Mononuclear cell (primary cell): ENCODE results near the gene TECTB. TPM values are rescaled to one million over a fixed set of nuclear protein-coding genes. Genes with fewer than 3 reads are reported as not detected.

Experiments
- H3K27me3 ChIP-seq: 2 replicates; pipeline ENCODE4 v1.6.0; 2011; ENCODE audit warnings: low read length, control low read depth; ENCODE audit not compliant: insufficient read depth
- H3K4me1 ChIP-seq: 2 replicates; pipeline ENCODE4 v1.5.1; 2011; ENCODE audit warnings: mild to moderate bottlenecking, low read length, control low read depth; ENCODE audit not compliant: insufficient read depth
- H3K4me3 ChIP-seq: 2 replicates; pipeline ENCODE4 v1.5.1; 2011; ENCODE audit warnings: mild to moderate bottlenecking, low read length, moderate library complexity
- H3K9me3 ChIP-seq: 2 replicates; pipeline ENCODE4 v1.5.1; 2011; ENCODE audit warnings: low read depth, mild to moderate bottlenecking, control low read depth, low read length
- total RNA-seq: library from RNA; depleted of rRNA; stranded (reverse); fragments of >200 nt; gene quantifications from one replicate; pipeline ENCODE4 v1.2.3, GENCODE V29; 2012

The TECTB gene
- total RNA-seq, 1 donor, result not detected

DNA sequence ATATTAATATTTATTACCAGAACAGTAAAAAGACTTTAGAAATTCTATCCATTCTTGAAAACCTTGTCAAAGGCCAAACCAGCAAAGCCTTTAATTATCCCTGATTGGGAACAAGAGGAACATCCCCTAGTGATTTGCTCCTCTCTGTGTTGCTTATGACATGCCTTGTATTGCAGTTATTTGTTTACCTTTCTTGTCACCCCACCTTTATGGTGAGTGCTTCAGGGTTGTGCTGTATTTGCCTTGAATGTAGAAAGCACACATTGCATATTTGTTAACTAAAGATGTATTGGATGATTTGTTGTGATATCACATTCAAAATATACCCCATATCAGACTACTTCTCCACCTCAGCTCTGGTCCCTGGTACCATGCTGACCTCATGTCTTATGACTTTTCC is 23.5 kb upstream of the TECTB start:
- Histone ChIP-seq H3K4me3 (no peak overlapping the region), H3K4me1 (no peaks in the 10 kb centered on the region), H3K27me3 (peaks cover 3% of the 10 kb centered on the region), H3K9me3 (no peaks in the 10 kb centered on the region)

DNA sequence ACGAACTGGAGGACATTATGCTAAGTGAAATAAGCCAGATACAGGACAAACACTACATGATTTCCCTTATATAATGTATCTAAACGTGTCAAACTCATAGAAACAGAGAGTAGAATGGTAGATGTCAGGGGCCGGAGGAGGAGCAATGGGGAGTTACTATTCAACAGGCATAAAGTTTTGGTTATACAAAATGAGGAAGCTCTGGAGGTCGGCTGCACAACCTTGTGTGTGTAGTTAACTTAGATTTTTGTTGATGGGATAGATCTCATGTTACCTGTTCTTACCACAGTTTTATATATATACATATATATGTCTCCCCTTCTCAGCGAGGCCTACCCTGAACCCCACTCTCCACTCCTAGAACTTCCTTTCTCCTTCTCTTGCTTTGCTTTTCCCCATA is 22.4 kb upstream of the TECTB start:
- Histone ChIP-seq H3K9me3 (no peaks in the 10 kb centered on the region), H3K27me3 (peaks cover 3% of the 10 kb centered on the region), H3K4me3 (no peak overlapping the region), H3K4me1 (no peaks in the 10 kb centered on the region)

DNA sequence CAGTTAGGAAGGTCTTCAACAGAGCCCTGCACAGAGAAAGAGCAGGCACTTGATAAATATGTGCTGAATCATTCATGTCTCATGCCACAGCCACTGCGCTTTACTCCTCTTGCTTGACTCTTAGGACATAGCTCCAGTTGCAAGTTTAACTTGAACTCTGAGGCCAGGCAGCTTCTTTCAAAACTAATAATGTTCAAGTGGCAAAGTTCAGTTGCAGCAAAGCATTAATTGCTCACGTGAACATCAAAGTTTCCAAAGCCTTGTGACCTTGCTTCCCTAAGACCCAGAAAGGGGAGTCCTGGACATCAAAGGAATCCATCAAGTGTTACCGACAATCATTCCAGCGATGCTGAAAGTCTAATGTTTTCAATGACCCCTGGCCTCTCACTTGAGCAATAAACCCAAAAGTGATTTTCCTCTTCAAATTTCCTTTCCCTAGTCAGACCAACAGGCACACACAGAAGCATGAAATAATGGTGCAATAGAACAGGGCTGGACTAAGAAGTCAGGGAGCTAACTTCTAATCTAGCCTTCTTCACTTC is 21.8 kb upstream of the TECTB start:
- Histone ChIP-seq H3K27me3 (peaks cover 3% of the 10 kb centered on the region), H3K4me3 (no peak overlapping the region), H3K9me3 (no peaks in the 10 kb centered on the region), H3K4me1 (no peaks in the 10 kb centered on the region)

DNA sequence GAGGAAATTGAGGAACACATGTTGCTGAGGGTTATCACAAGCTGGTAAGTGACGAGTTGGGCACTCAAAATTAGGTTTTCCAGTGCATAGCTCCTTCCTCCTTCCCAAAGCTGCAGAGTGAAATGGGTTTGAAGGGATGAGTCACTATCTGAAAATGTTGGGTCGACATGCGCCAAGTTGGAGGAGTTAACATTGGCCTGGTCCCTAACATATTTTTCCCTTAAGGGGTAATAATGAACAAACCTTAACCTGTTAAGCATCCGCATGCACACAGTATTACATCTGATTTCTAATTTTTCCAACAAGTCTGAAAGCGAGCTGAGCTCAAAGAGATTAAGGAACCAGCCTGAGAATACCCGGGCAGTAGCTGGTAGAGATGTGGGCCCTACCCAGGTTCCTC is 20.7 kb upstream of the TECTB start:
- Histone ChIP-seq H3K4me1 (no peaks in the 10 kb centered on the region), H3K27me3 (peaks cover 3% of the 10 kb centered on the region), H3K9me3 (no peaks in the 10 kb centered on the region), H3K4me3 (no peak overlapping the region)

DNA sequence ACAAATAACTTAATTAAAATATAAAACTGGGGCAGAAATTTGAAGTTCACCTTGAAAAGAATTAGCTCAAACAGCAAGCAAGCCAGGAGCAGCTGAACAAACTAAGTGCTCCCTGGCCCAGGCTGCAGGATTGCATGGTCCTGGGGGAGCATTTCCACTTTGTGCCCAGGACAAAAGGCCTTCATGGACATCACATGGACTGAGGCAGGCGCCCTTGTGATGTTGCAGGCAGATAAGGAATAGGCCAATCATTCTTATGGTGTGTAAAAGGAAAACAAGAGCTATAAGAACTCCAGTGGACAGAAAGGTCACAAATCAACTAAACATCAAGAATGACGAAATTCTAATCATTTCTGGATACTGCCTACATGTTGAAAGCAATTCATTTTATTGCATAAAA is 17.5 kb upstream of the TECTB start:
- H3K27me3 ChIP-seq, result peaks cover 1% of the 10 kb centered on the region
- H3K4me3 ChIP-seq, result no peak overlapping the region
- H3K4me1 ChIP-seq, result no peaks in the 10 kb centered on the region
- no peaks in the 10 kb centered on the region for H3K9me3 ChIP-seq

DNA sequence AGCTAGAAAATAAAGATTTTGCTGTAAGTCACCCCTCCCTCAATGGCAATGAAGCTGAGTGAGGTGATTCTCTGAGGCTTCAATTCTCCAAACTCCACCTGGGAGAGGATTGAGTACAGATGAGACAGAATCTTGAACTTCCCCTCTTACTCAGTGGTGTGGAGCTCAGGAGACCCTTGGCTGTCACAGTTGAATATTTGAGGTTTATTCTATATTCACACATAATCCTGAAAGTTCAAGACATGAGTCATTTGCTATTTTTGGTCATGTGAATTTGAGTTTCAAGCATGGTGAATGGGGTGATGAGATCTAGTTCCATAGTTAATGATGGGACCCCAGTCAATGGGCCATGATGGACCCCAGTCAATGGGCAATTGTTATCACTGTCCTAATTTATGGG is 13.9 kb upstream of the TECTB start:
- Histone ChIP-seq H3K4me1 (no peaks in the 10 kb centered on the region), H3K27me3 (no peaks in the 10 kb centered on the region), H3K9me3 (no peaks in the 10 kb centered on the region), H3K4me3 (no peak overlapping the region)

DNA sequence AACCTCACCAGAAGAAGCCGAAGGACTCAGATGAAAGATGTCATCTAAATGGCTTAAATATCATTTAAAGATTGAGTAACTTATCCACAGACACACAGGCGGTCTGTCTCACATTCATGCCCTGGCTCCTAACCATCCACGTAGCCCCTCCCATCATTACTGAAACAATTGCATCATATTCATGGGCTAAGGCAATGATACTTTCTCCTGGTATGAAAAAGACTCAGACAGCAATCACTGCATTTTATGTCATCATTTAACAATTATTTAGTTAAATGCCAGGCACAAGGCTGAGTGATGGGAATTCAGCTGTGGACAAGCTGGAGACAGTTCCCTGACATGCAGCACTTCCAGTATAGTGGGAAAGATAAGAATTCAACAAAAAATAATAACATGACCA is 11.2 kb upstream of the TECTB start:
- Histone ChIP-seq H3K9me3 (no peaks in the 10 kb centered on the region), H3K27me3 (no peaks in the 10 kb centered on the region), H3K4me3 (no peak overlapping the region), H3K4me1 (no peaks in the 10 kb centered on the region)

DNA sequence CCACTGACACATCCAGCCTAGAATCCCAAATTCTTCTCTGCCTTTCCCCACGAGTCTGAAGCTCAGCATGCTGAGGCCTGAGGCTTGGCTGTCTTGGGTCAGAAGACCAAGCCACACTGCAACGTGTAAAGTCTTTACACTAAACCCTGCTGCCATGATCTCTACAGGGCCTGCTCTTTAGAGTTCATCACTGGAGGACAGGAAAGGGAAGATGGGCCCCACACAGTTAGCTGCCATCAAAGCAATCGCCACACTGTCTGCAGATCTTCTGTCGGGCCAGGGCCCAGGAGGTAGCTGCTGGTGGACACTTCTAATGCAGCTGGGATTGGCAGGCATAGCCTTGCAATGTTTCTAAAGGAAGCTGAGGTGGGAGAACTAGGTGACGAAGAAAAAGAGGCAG is 8.4 kb upstream of the TECTB start:
- H3K27me3 ChIP-seq, result peaks cover under 1% of the 10 kb centered on the region
- no peaks in the 10 kb centered on the region for H3K9me3 ChIP-seq
- no peaks in the 10 kb centered on the region for H3K4me1 ChIP-seq
- H3K4me3 ChIP-seq, result no peak overlapping the region

DNA sequence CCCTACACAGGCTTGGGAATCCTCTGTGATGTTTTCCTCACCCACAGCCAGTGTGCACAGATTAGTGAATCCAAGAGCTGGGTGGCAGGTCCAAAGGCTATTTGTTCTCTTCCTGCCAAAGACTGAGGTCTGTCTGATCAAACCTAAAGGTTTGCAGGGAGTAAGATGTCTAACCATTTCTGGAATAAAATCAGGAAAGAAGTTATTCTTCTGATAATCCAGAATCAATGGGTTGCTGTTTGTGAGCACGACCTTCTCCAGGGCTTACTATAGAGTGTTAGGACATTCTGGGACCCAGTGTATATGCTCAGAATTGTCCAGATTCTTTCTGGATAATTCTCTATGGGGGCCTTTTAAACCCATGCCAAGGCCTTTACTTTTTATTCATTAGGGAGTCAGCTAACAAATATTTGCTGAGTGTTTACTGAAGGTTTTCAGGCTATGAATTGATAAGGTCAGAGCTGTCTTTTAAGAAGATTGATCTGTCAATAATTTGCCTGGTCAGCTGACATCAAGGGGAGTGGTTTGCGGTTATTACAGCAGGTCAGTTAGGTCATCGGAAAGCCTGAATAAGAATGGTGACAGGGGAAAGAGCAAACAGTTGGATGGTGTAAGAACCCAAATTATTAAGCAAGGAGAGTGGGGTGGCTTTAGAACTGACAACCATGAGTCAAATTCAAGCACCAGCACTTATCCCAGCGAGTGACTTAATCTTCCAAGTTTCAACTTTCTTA is 7.5 kb upstream of the TECTB start:
- H3K9me3 ChIP-seq, result no peaks in the 10 kb centered on the region
- H3K27me3 ChIP-seq, result peaks cover 6% of the 10 kb centered on the region
- H3K4me1 ChIP-seq, result no peaks in the 10 kb centered on the region
- no peak overlapping the region for H3K4me3 ChIP-seq

DNA sequence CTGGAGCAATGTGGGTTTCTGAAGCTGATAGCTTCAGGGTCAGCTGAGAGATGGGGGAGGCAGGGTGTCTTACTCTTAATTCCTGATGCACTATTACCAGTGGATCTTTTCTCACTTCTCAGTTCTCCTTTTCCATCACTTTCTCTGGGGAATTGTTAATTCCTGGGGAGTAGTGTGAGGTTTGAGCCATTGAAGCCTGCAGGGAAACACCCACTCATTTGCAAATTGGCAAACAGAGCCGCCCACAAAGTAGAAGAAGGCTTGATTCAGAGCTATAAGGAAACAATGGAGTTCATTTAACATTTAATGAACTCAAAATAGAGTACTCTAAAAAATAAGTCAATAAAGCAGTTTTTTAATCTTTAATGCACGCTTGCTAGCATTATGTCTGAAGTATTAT is 4.3 kb upstream of the TECTB start:
- no peaks in the 10 kb centered on the region for H3K9me3 ChIP-seq
- no peaks in the 10 kb centered on the region for H3K4me1 ChIP-seq
- H3K4me3 ChIP-seq, result no peak overlapping the region
- H3K27me3 ChIP-seq, result peaks cover 11% of the 10 kb centered on the region

DNA sequence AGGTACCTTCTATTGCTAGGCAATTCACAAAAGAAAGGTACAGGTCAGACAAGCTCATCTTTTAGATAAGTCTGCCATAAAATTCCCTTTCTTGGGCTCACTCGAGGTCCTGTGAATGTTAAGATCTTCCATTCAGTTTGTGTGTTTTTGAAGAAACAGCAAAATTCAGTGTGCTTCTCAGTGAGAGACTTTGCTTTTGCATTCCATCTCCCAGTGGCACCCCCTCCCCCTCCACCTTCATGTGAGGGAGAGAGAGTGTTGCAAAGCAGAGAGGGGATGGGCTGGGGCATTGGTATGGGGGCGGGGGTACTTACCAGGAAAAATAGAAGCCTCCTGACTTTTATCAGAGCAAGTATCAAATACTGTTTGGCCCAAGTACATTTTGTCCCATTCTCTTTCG is 3.8 kb upstream of the TECTB start:
- Histone ChIP-seq H3K9me3 (no peaks in the 10 kb centered on the region), H3K4me1 (no peaks in the 10 kb centered on the region), H3K27me3 (peaks cover 11% of the 10 kb centered on the region), H3K4me3 (no peak overlapping the region)

DNA sequence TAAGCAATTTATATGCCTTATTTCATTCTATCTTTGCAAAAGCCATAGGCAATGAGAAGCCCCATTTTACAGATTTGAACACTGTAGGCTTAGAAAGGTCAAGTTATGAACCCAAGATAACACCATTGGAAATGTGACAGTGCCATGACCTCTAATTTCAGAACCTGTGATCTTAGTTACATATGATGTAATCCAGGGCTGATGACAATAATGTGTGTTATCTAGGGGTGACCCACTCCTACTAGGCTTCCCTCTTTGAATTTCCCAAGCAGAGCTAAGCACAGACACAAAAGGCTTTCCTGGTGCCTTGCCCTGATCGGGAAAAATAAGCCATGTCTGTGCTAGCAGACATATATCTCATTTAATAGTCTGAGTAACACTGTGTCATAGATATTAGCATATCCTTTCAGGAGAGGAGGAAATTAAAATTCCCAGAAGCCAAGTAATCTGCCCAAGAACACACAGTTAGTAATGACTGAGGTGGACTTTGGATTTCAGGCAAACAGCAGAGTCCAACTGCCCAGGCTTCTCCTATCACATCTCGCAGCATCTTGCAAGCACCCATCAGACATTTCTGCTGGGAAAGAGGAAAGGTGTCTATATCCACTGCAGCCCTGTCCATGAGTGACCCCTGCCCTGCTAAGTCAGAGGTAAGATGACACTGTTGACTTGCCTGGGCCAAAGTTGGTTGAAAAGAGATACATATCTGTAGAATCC is 2.8 kb upstream of the TECTB start:
- Histone ChIP-seq H3K4me3 (no peak overlapping the region), H3K9me3 (no peaks in the 10 kb centered on the region), H3K27me3 (peaks cover 11% of the 10 kb centered on the region), H3K4me1 (no peaks in the 10 kb centered on the region)

DNA sequence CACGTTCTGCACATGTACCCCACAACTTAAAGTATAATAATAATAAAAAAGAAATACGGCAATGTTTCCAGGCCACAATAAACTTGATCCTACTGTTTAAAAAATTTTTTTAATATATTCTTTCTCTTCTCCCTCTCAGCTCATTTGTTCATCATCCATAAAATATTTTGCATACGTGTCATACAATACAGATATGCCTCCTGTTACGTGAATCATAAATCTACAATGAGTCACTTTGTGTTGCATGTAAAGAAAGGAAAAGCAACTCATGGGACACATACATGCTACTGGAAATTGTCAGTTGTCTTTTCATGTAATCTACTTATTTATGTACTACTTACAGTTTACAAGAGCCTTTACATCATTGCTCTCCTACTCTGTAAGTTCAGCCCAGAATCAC is 1.1 kb upstream of the TECTB start:
- no peak overlapping the region for H3K4me3 ChIP-seq
- no peaks in the 10 kb centered on the region for H3K9me3 ChIP-seq
- H3K27me3 ChIP-seq, result peaks cover 11% of the 10 kb centered on the region
- H3K4me1 ChIP-seq, result no peaks in the 10 kb centered on the region

DNA sequence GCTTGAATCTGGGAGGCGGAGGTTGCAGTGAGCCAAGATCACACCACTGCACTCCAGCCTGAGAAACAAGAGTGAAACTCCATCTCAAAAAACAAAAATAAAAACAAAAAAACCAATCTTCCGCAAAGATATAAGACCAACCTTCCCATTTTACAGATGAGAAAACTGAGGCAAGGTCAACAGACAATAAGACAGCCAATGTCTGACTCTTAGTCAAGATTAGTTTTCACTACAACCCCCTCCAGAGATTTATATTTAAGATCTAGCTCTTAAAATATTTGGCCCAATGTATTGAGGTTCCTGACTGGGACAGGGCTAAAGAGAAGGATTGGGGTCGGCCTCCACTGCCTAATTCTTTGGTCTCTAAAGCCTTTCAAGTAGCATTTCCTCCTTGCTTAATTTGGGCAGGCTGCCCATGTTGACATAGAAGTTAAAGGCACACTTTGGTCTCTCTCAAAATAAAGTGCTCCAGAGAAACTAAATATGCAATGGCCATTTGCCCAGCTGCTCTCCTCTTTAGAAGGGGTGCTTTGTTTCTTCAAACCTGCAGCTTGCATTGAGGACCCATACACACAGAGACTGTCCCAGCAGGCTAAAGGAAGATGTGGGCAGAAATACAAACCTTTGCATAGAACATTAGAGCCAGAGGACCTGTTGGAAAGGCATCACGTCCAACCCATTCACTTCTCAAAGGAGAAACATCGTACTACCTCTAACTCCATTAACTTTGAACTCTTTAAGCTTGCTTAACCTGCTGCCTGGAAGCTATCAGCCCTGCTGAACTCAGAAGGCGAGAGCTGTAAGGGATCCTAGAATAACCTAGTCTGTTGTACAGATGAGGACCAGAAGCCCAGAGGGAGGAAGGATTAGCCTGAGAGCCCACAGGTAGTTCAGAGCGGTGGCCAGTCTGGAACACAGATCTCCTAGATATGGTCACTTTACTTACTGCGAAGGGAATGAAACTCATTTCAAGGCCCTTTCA is 3.9 kb downstream of the TECTB start:
- Histone ChIP-seq H3K9me3 (no peaks in the 10 kb centered on the region), H3K27me3 (peaks cover 2% of the 10 kb centered on the region), H3K4me1 (no peaks in the 10 kb centered on the region), H3K4me3 (no peak overlapping the region)

DNA sequence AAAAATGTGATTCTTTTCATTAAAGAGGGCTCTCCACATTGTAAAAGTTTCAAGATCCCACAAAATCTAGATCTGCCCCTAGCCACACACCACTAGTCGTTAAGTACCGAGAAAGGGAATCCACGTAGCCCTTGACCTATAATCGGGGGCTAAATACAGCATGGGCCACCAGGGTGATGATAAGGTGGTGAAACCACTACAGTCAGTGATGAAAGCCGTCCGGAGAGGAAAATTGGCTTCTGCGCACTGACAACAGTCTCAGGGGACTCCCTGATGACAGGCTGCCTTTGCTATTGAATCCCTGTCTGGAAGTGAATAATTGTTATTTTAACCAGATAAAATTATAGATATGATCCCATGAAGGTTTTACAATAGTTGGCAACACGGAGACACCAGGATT is 4.6 kb downstream of the TECTB start:
- Histone ChIP-seq H3K9me3 (no peaks in the 10 kb centered on the region), H3K4me1 (no peaks in the 10 kb centered on the region), H3K4me3 (no peak overlapping the region), H3K27me3 (peaks cover 2% of the 10 kb centered on the region)
